ENCODE data around the gene TSPAN10. TPM values are rescaled to one million over a fixed set of nuclear protein-coding genes. Genes with fewer than 3 reads are reported as not detected.

The TSPAN10 gene
- total RNA-seq, 1 experiment from 2014 or later: 1.8 TPM

- Mint-ChIP-seq H3K27me3 (ENCODE audit: insufficient read depth, unreplicated experiment) (no peaks in the 10 kb centered on the region), H3K9me3 (ENCODE audit: unreplicated experiment) (no peaks in the 10 kb centered on the region), H3K4me3 (ENCODE audit: unreplicated experiment) (no peak overlapping the region), H3K36me3 (ENCODE audit: insufficient read depth, unreplicated experiment) (peaks cover 6% of the 10 kb centered on the region), H3K27ac (ENCODE audit: low read depth, unreplicated experiment) (no peak overlapping the region), H3K4me1 (ENCODE audit: insufficient read depth, unreplicated experiment) (peaks cover 7% of the 10 kb centered on the region)
- intact Hi-C loops (cut with micrococcal nuclease): no loop called here
- CTCF ChIA-PET: no interaction called here
- TF ChIP-seq CTCF (IDR thresholded peaks at IDR 0.05; ENCODE audit: unreplicated experiment): no peak
- DNase-seq (ENCODE audit: unreplicated experiment): no peak
- POLR2A ChIA-PET: interaction anchor here (1.4 kb wide), 1 partner anchor 13 kb away, joined by 4 read pairs; the partner anchor contains the start of genes CCDC137 and OXLD1
- BruUV-seq (replicated peaks): no TSS peak
These were observed 16.1 kb downstream of the TSPAN10 start for GRCh38 chr17:81652906-81653771.

- POLR2A ChIA-PET: interaction anchor here (1.1 kb wide), 2 partner anchors 10 kb away, joined by 3 read pairs; no protein-coding TSS in a partner anchor
- H3K36me3 Mint-ChIP-seq (ENCODE audit: insufficient read depth, unreplicated experiment): peaks cover 5% of the 10 kb centered on the region
- no peak overlapping the region for H3K4me3 Mint-ChIP-seq (ENCODE audit: unreplicated experiment)
- no peaks in the 10 kb centered on the region for H3K9me3 Mint-ChIP-seq (ENCODE audit: unreplicated experiment)
- peaks cover 7% of the 10 kb centered on the region for H3K4me1 Mint-ChIP-seq (ENCODE audit: insufficient read depth, unreplicated experiment)
- intact Hi-C loops (cut with micrococcal nuclease): no loop called here
- H3K27me3 Mint-ChIP-seq (ENCODE audit: insufficient read depth, unreplicated experiment): no peaks in the 10 kb centered on the region
- DNase-seq (ENCODE audit: unreplicated experiment): no peak
- TF ChIP-seq CTCF (IDR thresholded peaks at IDR 0.05; ENCODE audit: unreplicated experiment): no peak
- BruUV-seq (replicated peaks): no TSS peak
- H3K27ac Mint-ChIP-seq (ENCODE audit: low read depth, unreplicated experiment): no peak overlapping the region
- CTCF ChIA-PET: no interaction called here
These were observed 18.6 kb downstream of the TSPAN10 start for GRCh38 chr17:81655378-81656117.

- no TSS peak for BruUV-seq (replicated peaks)
- no peak for TF ChIP-seq CTCF (IDR thresholded peaks at IDR 0.05; ENCODE audit: unreplicated experiment)
- DNase-seq (ENCODE audit: unreplicated experiment): no peak
- ChIA-PET CTCF (interaction anchor here (0.8 kb wide), 1 partner anchor 9 kb away, joined by 3 read pairs; no protein-coding TSS in a partner anchor), POLR2A (interaction anchor here (1.1 kb wide), 2 partner anchors 9 to 10 kb away, joined by 3 read pairs; no protein-coding TSS in a partner anchor)
- no peaks in the 10 kb centered on the region for H3K27me3 Mint-ChIP-seq (ENCODE audit: insufficient read depth, unreplicated experiment)
- no peaks in the 10 kb centered on the region for H3K36me3 Mint-ChIP-seq (ENCODE audit: insufficient read depth, unreplicated experiment)
- H3K9me3 Mint-ChIP-seq (ENCODE audit: unreplicated experiment): no peaks in the 10 kb centered on the region
- no peak within 1 kb of the TSS for H3K4me3 Mint-ChIP-seq (ENCODE audit: unreplicated experiment)
- H3K4me1 Mint-ChIP-seq (ENCODE audit: insufficient read depth, unreplicated experiment): peaks cover 7% of the 10 kb centered on the region
- intact Hi-C loops (cut with micrococcal nuclease): no loop called here
- H3K27ac Mint-ChIP-seq (ENCODE audit: low read depth, unreplicated experiment): no peak within 1 kb of the TSS
These were observed 19.2 kb downstream of the TSPAN10 start, which contains the start of gene PDE6G for GRCh38 chr17:81656118-81656743. Gene PDE6G (minus strand): TSS chr17:81656542. CDS start chr17:81653305, 3,237 bp downstream.

GRCh38 chr17:81656835-81657234 is 19.8 kb downstream of the TSPAN10 start:
- intact Hi-C loops (cut with micrococcal nuclease): no loop called here
- peaks cover 3% of the 10 kb centered on the region for H3K4me1 Mint-ChIP-seq (ENCODE audit: insufficient read depth, unreplicated experiment)
- POLR2A ChIA-PET: no interaction called here
- H3K27ac Mint-ChIP-seq (ENCODE audit: low read depth, unreplicated experiment): no peak overlapping the region
- CTCF ChIA-PET: interaction anchor here (0.8 kb wide), 1 partner anchor 9 kb away, joined by 3 read pairs; no protein-coding TSS in a partner anchor
- H3K36me3 Mint-ChIP-seq (ENCODE audit: insufficient read depth, unreplicated experiment): no peaks in the 10 kb centered on the region
- no TSS peak for BruUV-seq (replicated peaks)
- no peaks in the 10 kb centered on the region for H3K27me3 Mint-ChIP-seq (ENCODE audit: insufficient read depth, unreplicated experiment)
- H3K9me3 Mint-ChIP-seq (ENCODE audit: unreplicated experiment): no peaks in the 10 kb centered on the region
- TF ChIP-seq CTCF (IDR thresholded peaks at IDR 0.05; ENCODE audit: unreplicated experiment): no peak
- no peak overlapping the region for H3K4me3 Mint-ChIP-seq (ENCODE audit: unreplicated experiment)
- DNase-seq (ENCODE audit: unreplicated experiment): no peak
